ENCODE results near the gene PIP5K1B.

GRCh38 chr9:68931821-68932220 is 226.8 kb downstream of the PIP5K1B start:
- TF ChIP-seq CTCF (optimal IDR thresholded peaks at IDR 0.05 in 1 of 3, IDR thresholded peaks at IDR 0.05 in 1 of 3, conservative IDR thresholded peaks at IDR 0.05 in 1 of 3; ENCODE audit: extremely low read depth in 1 of 3, insufficient read depth in 2 of 3, low read length in 3 of 3): no peak
- no peak for TF ChIP-seq EZH2 (IDR thresholded peaks at IDR 0.05; ENCODE audit: low read length)
